ENCODE measurements around the gene POU4F3.

POU4F3 gene

GRCh38 chr5:146342882-146343865 lies 4.5 kb downstream of the POU4F3 start:
- CTCF ChIA-PET: no interaction called here
- no peak overlapping the region for H3K27ac ChIP-seq
- DNase-seq (ENCODE audit: low spot score): no peak
- POLR2A ChIA-PET (ENCODE audit: low non-redundant PET): interaction anchor here (0.5 kb wide), 1 partner anchor 18 kb away, joined by 3 read pairs; no protein-coding TSS in a partner anchor
- no peak for TF ChIP-seq CTCF (conservative IDR thresholded peaks at IDR 0.05; ENCODE audit: low read depth)

- DNase-seq (ENCODE audit: low spot score): no peak
- POLR2A ChIA-PET (ENCODE audit: low non-redundant PET): no interaction called here
- no peak overlapping the region for H3K27ac ChIP-seq
- CTCF ChIA-PET: no interaction called here
- TF ChIP-seq CTCF (conservative IDR thresholded peaks at IDR 0.05; ENCODE audit: low read depth): no peak
Measured at GRCh38 chr5:146344155-146345118, 5.8 kb downstream of the POU4F3 start.

- TF ChIP-seq CTCF (conservative IDR thresholded peaks at IDR 0.05; ENCODE audit: low read depth): no peak
Measured at GRCh38 chr5:146345240-146345577, 6.6 kb downstream of the POU4F3 start.

GRCh38 chr5:146345578-146346366 lies 7.1 kb downstream of the POU4F3 start:
- ChIA-PET CTCF (no interaction called here), POLR2A (ENCODE audit: low non-redundant PET) (no interaction called here)
- no peak overlapping the region for H3K27ac ChIP-seq
- no peak for DNase-seq (ENCODE audit: low spot score)
- no peak for TF ChIP-seq CTCF (conservative IDR thresholded peaks at IDR 0.05; ENCODE audit: low read depth)

More at GRCh38 chr5:146345240-146345577, 6.6 kb downstream of the POU4F3 start:
- H3K27ac ChIP-seq: no peak overlapping the region
- DNase-seq (ENCODE audit: low spot score): no peak
- ChIA-PET POLR2A (ENCODE audit: low non-redundant PET) (no interaction called here), CTCF (no interaction called here)

- H3K27ac ChIP-seq: no peak overlapping the region
- no peak for DNase-seq (ENCODE audit: low spot score)
- TF ChIP-seq CTCF (conservative IDR thresholded peaks at IDR 0.05; ENCODE audit: low read depth): no peak
- ChIA-PET POLR2A (ENCODE audit: low non-redundant PET) (no interaction called here), CTCF (no interaction called here)
Measured at GRCh38 chr5:146357126-146357525, 18.5 kb downstream of the POU4F3 start.

- POLR2A ChIA-PET (ENCODE audit: low non-redundant PET): no interaction called here
Measured at GRCh38 chr5:146359836-146360235, 21.2 kb downstream of the POU4F3 start.

More at GRCh38 chr5:146359836-146360235, 21.2 kb downstream of the POU4F3 start:
- no peak for DNase-seq (ENCODE audit: low spot score)
- no peak for TF ChIP-seq CTCF (conservative IDR thresholded peaks at IDR 0.05; ENCODE audit: low read depth)
- CTCF ChIA-PET: no interaction called here
- H3K27ac ChIP-seq: no peak overlapping the region
